OCI-LY1 (cell line): ENCODE data around the gene JPT2.

Experiments
- H2AFZ ChIP-seq: fragments of 200-600 bp; sonication (generic), shearing (Covaris generic); 2 replicates; pipeline ENCODE4 v1.6.0; 2014; ENCODE audit warnings: antibody characterized with exemption, mild to moderate bottlenecking, low read length
- H3F3A ChIP-seq: fragments of 200-600 bp; sonication (generic), shearing (Covaris generic); 2 replicates; pipeline ENCODE4 v1.6.0; 2014; ENCODE audit warnings: mild to moderate bottlenecking, antibody characterized with exemption, low read length, moderate library complexity; ENCODE audit not compliant: insufficient read depth
- H3K27ac ChIP-seq: fragments of 200-600 bp; sonication (generic); 2 replicates; pipeline ENCODE4 v1.5.1; 2014; ENCODE audit warnings: low read length, mixed run types, mild to moderate bottlenecking, low read depth; ENCODE audit not compliant: poor library complexity, severe bottlenecking
- H3K27me3 ChIP-seq: fragments of 200-600 bp; sonication (generic); 2 replicates; pipeline ENCODE4 v1.6.0; 2014; ENCODE audit warnings: antibody characterized with exemption, mild to moderate bottlenecking, low read length, moderate library complexity; ENCODE audit not compliant: insufficient read depth
- H3K36me3 ChIP-seq: fragments of 200-600 bp; sonication (generic); 2 replicates; pipeline ENCODE4 v1.6.1; 2014; ENCODE audit warnings: mild to moderate bottlenecking, antibody characterized with exemption, low read length, moderate library complexity, mixed read lengths; ENCODE audit not compliant: insufficient read depth
- H3K4me1 ChIP-seq: fragments of 200-600 bp; sonication (generic); 2 replicates; pipeline ENCODE4 v1.5.1; 2014; ENCODE audit warnings: mild to moderate bottlenecking, low read length, moderate library complexity; ENCODE audit not compliant: insufficient read depth, severe bottlenecking
- H3K4me2 ChIP-seq: fragments of 200-600 bp; sonication (generic), shearing (Covaris generic); 2 replicates; pipeline ENCODE4 v1.6.1; 2014; ENCODE audit warnings: low read length
- H3K4me3 ChIP-seq: fragments of 200-600 bp; sonication (generic); 2 replicates; pipeline ENCODE4 v1.5.1; 2014; ENCODE audit warnings: low read length, low read depth, mild to moderate bottlenecking, mixed read lengths; ENCODE audit not compliant: poor library complexity, severe bottlenecking
- H3K79me2 ChIP-seq: fragments of 200-600 bp; shearing (Covaris generic); 2 replicates; pipeline ENCODE4 v1.6.1; 2016; ENCODE audit warnings: mixed run types, low read length, mixed read lengths; ENCODE audit not compliant: insufficient read depth
- H3K9ac ChIP-seq: fragments of 200-600 bp; sonication (generic), shearing (Covaris generic); 2 replicates; pipeline ENCODE4 v1.6.1; 2014; ENCODE audit warnings: mild to moderate bottlenecking, low read length, mixed read lengths
- H3K9me2 ChIP-seq: fragments of 200-600 bp; sonication (generic), shearing (Covaris generic); 2 replicates; pipeline ENCODE4 v1.6.1; 2014; ENCODE audit warnings: low read depth, mild to moderate bottlenecking, low read length, mixed read lengths
- H3K9me3 ChIP-seq: fragments of 200-600 bp; shearing (Covaris generic); 2 replicates; pipeline ENCODE4 v1.6.1; 2014; ENCODE audit warnings: low read length, mixed read lengths
- H4K20me1 ChIP-seq: fragments of 200-600 bp; sonication (generic), shearing (Covaris generic); 2 replicates; pipeline ENCODE4 v1.6.0; 2016; ENCODE audit warnings: mild to moderate bottlenecking, low read length; ENCODE audit not compliant: insufficient read depth
- EZH2 ChIP-seq: fragments of 200-600 bp; sonication (generic), shearing (Covaris generic); IDR thresholded peaks from 2 replicates; pipeline ENCODE4 v1.8.0; 2017; ENCODE audit warnings: borderline replicate concordance, mixed run types, mild to moderate bottlenecking, antibody characterized with exemption, low read length, moderate library complexity, mixed read lengths
- TF ChIP-seq, protein P1 (sequence below): fragments of 200-600 bp; sonication (generic), shearing (Covaris generic); IDR thresholded peaks from 2 replicates; pipeline ENCODE4 v1.5.1; 2017; ENCODE audit warnings: mild to moderate bottlenecking, antibody characterized with exemption, low read length, moderate library complexity, mixed read lengths

JPT2 gene

DNA sequence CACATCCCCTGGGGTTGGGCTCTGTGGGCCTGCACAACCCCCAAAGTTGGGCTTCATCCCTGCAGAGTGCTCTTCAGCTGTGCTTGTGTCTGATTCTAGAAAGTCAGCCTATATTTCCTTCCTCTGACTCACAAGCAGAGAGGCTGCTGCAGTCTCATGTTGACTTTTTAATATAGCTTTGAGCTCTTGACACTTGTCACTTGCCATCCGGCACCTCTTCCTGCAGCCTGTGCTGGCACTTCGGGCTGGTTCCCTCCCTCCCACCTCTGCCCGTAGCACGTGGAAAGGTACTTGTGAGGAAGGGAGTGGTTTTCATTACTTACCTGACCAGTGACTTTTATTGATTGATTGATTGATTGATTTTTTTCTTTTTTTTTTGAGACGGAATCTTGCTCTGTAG, 19.0 kb upstream of the JPT2 start:
- Histone ChIP-seq H3K36me3 (peaks cover 87% of the 10 kb centered on the region), H3K4me2 (no peak overlapping the region), H3K27me3 (no peaks in the 10 kb centered on the region), H3K9me2 (no peaks in the 10 kb centered on the region), H3K27ac (no peak overlapping the region), H3K9ac (no peak overlapping the region), H4K20me1 (no peaks in the 10 kb centered on the region), H3K4me1 (no peaks in the 10 kb centered on the region), H2AFZ (no peak overlapping the region), H3K79me2 (no peaks in the 10 kb centered on the region), H3K4me3 (no peak overlapping the region), H3F3A (no peaks in the 10 kb centered on the region), H3K9me3 (no peaks in the 10 kb centered on the region)
- no peak for TF ChIP-seq EZH2
- TF ChIP-seq, protein P1, sequence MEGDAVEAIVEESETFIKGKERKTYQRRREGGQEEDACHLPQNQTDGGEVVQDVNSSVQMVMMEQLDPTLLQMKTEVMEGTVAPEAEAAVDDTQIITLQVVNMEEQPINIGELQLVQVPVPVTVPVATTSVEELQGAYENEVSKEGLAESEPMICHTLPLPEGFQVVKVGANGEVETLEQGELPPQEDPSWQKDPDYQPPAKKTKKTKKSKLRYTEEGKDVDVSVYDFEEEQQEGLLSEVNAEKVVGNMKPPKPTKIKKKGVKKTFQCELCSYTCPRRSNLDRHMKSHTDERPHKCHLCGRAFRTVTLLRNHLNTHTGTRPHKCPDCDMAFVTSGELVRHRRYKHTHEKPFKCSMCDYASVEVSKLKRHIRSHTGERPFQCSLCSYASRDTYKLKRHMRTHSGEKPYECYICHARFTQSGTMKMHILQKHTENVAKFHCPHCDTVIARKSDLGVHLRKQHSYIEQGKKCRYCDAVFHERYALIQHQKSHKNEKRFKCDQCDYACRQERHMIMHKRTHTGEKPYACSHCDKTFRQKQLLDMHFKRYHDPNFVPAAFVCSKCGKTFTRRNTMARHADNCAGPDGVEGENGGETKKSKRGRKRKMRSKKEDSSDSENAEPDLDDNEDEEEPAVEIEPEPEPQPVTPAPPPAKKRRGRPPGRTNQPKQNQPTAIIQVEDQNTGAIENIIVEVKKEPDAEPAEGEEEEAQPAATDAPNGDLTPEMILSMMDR: no peak

- H3K36me3 ChIP-seq: peaks cover 89% of the 10 kb centered on the region
- H3K79me2 ChIP-seq: no peaks in the 10 kb centered on the region
- H3K9me3 ChIP-seq: no peaks in the 10 kb centered on the region
- H3K9ac ChIP-seq: no peak overlapping the region
- no peak overlapping the region for H3K4me2 ChIP-seq
- no peak overlapping the region for H3K4me3 ChIP-seq
- H3K27me3 ChIP-seq: no peaks in the 10 kb centered on the region
- TF ChIP-seq, protein P1: no peak
- H2AFZ ChIP-seq: no peak overlapping the region
- no peaks in the 10 kb centered on the region for H4K20me1 ChIP-seq
- no peak overlapping the region for H3K27ac ChIP-seq
- H3K4me1 ChIP-seq: no peaks in the 10 kb centered on the region
- no peaks in the 10 kb centered on the region for H3F3A ChIP-seq
- no peaks in the 10 kb centered on the region for H3K9me2 ChIP-seq
Measured at GRCh38 chr16:1661826-1662225, 16.3 kb upstream of the JPT2 start.

GRCh38 chr16:1662543-1662942, 15.5 kb upstream of the JPT2 start:
- H4K20me1 ChIP-seq: no peaks in the 10 kb centered on the region
- H3K79me2 ChIP-seq: no peaks in the 10 kb centered on the region
- no peaks in the 10 kb centered on the region for H3K4me1 ChIP-seq
- TF ChIP-seq, protein P1: no peak
- H3K27ac ChIP-seq: no peak overlapping the region
- H3K9me3 ChIP-seq: no peaks in the 10 kb centered on the region
- no peaks in the 10 kb centered on the region for H3K9me2 ChIP-seq
- no peak overlapping the region for H3K4me2 ChIP-seq
- no peak overlapping the region for H3K4me3 ChIP-seq
- no peaks in the 10 kb centered on the region for H3F3A ChIP-seq
- H2AFZ ChIP-seq: no peak overlapping the region
- H3K9ac ChIP-seq: no peak overlapping the region
- H3K36me3 ChIP-seq: peaks cover 89% of the 10 kb centered on the region
- no peaks in the 10 kb centered on the region for H3K27me3 ChIP-seq
